Large intestine (tissue), 3 donors: ENCODE measurements around the gene CTTNBP2. TPM values are rescaled to one million over a fixed set of nuclear protein-coding genes. Genes with fewer than 3 reads are reported as not detected.

Experiments
- DNase-seq, 2 donors: peaks; one replicate each; pipeline versions ENCODE4 v3.0.0 to v3.0.0-alpha.2; 2013
- H3K27ac ChIP-seq: one replicate; pipeline ENCODE4 v1.5.1; 2013; ENCODE audit warnings: low read length
- H3K27me3 ChIP-seq: 2 replicates; pipeline ENCODE4 v1.6.1; 2013; ENCODE audit warnings: low read length; ENCODE audit not compliant: control insufficient read depth, insufficient read depth
- H3K36me3 ChIP-seq: 2 replicates; pipeline ENCODE4 v1.6.1; 2013; ENCODE audit warnings: low read length; ENCODE audit not compliant: control insufficient read depth, insufficient read depth
- H3K4me1 ChIP-seq: one replicate; pipeline ENCODE4 v1.6.1; 2013; ENCODE audit warnings: low read length; ENCODE audit not compliant: control insufficient read depth, insufficient read depth
- H3K4me3 ChIP-seq: one replicate; pipeline ENCODE4 v1.5.1; 2013; ENCODE audit warnings: low read length
- H3K9me3 ChIP-seq: one replicate; pipeline ENCODE4 v1.6.1; 2013; ENCODE audit warnings: mild to moderate bottlenecking, low read depth, low read length, moderate library complexity; ENCODE audit not compliant: control insufficient read depth
- WGBS: methylation state at CpG from one replicate; pipeline ENCODE4 v1.1.5; 2013; ENCODE audit warnings: low lambda C conversion rate; ENCODE audit not compliant: insufficient coverage; 5-methylcytosine and 5-hydroxymethylcytosine counted together
- polyA plus RNA-seq: library from polyadenylated mRNA; unstranded; fragments of 120-200 nt; gene quantifications from one replicate; pipeline ENCODE4 v1.2.1, GENCODE V29; 2013

The CTTNBP2 gene
- polyA plus RNA-seq, 1 donor: 4.6 TPM

- no peak overlapping the region for H3K4me3 ChIP-seq
- H3K27me3 ChIP-seq: no peaks in the 10 kb centered on the region
- DNase-seq: peak in 1 of 2 donors; percentile 52
- peaks cover 35% of the 10 kb centered on the region for H3K4me1 ChIP-seq
- H3K36me3 ChIP-seq: no peaks in the 10 kb centered on the region
- no peaks in the 10 kb centered on the region for H3K9me3 ChIP-seq
- H3K27ac ChIP-seq: peak overlapping the region; percentile 58
Measured at GRCh38 chr7:117673839-117674238, 199.4 kb downstream of the CTTNBP2 start.

GRCh38 chr7:117673367-117673766 lies 199.9 kb downstream of the CTTNBP2 start:
- Histone ChIP-seq H3K4me1 (peaks cover 35% of the 10 kb centered on the region), H3K9me3 (no peaks in the 10 kb centered on the region), H3K36me3 (no peaks in the 10 kb centered on the region), H3K27ac (peak overlapping the region; percentile 58), H3K27me3 (no peaks in the 10 kb centered on the region), H3K4me3 (no peak overlapping the region)
- peak; percentile 36 to 68 for DNase-seq
- no CpG with 5 or more reads among the region's 14 CpGs for WGBS

GRCh38 chr7:117672453-117672852 lies 200.8 kb downstream of the CTTNBP2 start:
- Histone ChIP-seq H3K27ac (peak overlapping the region; percentile 58), H3K4me3 (no peak overlapping the region), H3K4me1 (peaks cover 35% of the 10 kb centered on the region), H3K36me3 (no peaks in the 10 kb centered on the region), H3K27me3 (no peaks in the 10 kb centered on the region), H3K9me3 (no peaks in the 10 kb centered on the region)
- 13% methylated on average over 1 of the region's 1 CpG for WGBS
- DNase-seq: peak in 1 of 2 donors; percentile 24

GRCh38 chr7:117669818-117670217 lies 203.4 kb downstream of the CTTNBP2 start:
- WGBS: no CpG with 5 or more reads among the region's 4 CpGs
- DNase-seq: no peak
- Histone ChIP-seq H3K4me1 (peaks cover 19% of the 10 kb centered on the region), H3K4me3 (no peak overlapping the region), H3K27ac (no peak overlapping the region), H3K9me3 (no peaks in the 10 kb centered on the region), H3K36me3 (peaks cover 9% of the 10 kb centered on the region), H3K27me3 (no peaks in the 10 kb centered on the region)

- Histone ChIP-seq H3K36me3 (peaks cover 12% of the 10 kb centered on the region), H3K4me1 (peaks cover 3% of the 10 kb centered on the region), H3K27ac (no peak overlapping the region), H3K9me3 (no peaks in the 10 kb centered on the region), H3K4me3 (no peak overlapping the region), H3K27me3 (no peaks in the 10 kb centered on the region)
- DNase-seq: no peak
- no CpG with 5 or more reads among the region's 2 CpGs for WGBS
Measured at GRCh38 chr7:117667456-117667855, 205.8 kb downstream of the CTTNBP2 start.

- Histone ChIP-seq H3K9me3 (no peaks in the 10 kb centered on the region), H3K4me3 (no peak overlapping the region), H3K27me3 (no peaks in the 10 kb centered on the region), H3K27ac (no peak overlapping the region), H3K36me3 (peaks cover 12% of the 10 kb centered on the region), H3K4me1 (no peaks in the 10 kb centered on the region)
- WGBS: no CpG with 5 or more reads among the region's 6 CpGs
- no peak for DNase-seq
Measured at GRCh38 chr7:117666689-117667088, 206.6 kb downstream of the CTTNBP2 start.

GRCh38 chr7:117666031-117666430 lies 207.2 kb downstream of the CTTNBP2 start:
- H3K4me3 ChIP-seq: no peak overlapping the region
- no peaks in the 10 kb centered on the region for H3K9me3 ChIP-seq
- peaks cover 3% of the 10 kb centered on the region for H3K4me1 ChIP-seq
- no peaks in the 10 kb centered on the region for H3K27me3 ChIP-seq
- H3K36me3 ChIP-seq: peaks cover 12% of the 10 kb centered on the region
- no CpG with 5 or more reads among the region's 1 CpG for WGBS
- no peak overlapping the region for H3K27ac ChIP-seq
- no peak for DNase-seq

- H3K27ac ChIP-seq: no peak overlapping the region
- H3K27me3 ChIP-seq: no peaks in the 10 kb centered on the region
Measured at GRCh38 chr7:117665368-117665767, 207.9 kb downstream of the CTTNBP2 start.

GRCh38 chr7:117664047-117664446 lies 209.2 kb downstream of the CTTNBP2 start:
- H3K4me1 ChIP-seq: peaks cover 3% of the 10 kb centered on the region
- WGBS: 94% methylated on average over 3 of the region's 3 CpGs
- DNase-seq: no peak
- H3K27me3 ChIP-seq: no peaks in the 10 kb centered on the region
- no peak overlapping the region for H3K4me3 ChIP-seq
- H3K9me3 ChIP-seq: no peaks in the 10 kb centered on the region
- H3K27ac ChIP-seq: no peak overlapping the region
- H3K36me3 ChIP-seq: peaks cover 12% of the 10 kb centered on the region

More at GRCh38 chr7:117665368-117665767, 207.9 kb downstream of the CTTNBP2 start:
- H3K4me3 ChIP-seq: no peak overlapping the region
- peaks cover 12% of the 10 kb centered on the region for H3K36me3 ChIP-seq
- DNase-seq: no peak
- H3K4me1 ChIP-seq: peaks cover 3% of the 10 kb centered on the region
- no peaks in the 10 kb centered on the region for H3K9me3 ChIP-seq

- Histone ChIP-seq H3K27me3 (no peaks in the 10 kb centered on the region), H3K4me3 (no peak overlapping the region), H3K36me3 (peaks cover 9% of the 10 kb centered on the region), H3K9me3 (no peaks in the 10 kb centered on the region), H3K27ac (peak overlapping the region; percentile 19), H3K4me1 (peaks cover 12% of the 10 kb centered on the region)
- peak; percentile 45 to 75 for DNase-seq
- WGBS: no CpG with 5 or more reads among the region's 2 CpGs
Measured at GRCh38 chr7:117661328-117661727, 211.9 kb downstream of the CTTNBP2 start.
